Measurements from ENCODE around the gene ARID5B.
A peak's percentile ranks its signal among the peaks of the same experiment; 100 is the strongest.

The ARID5B gene

GRCh38 chr10:61923210-61923949, 21.9 kb downstream of the ARID5B start:
- Histone ChIP-seq H3K9me3 (no peaks in the 10 kb centered on the region), H3K4me3 (no peak overlapping the region), H3K36me3 (replicated peaks) (no peaks in the 10 kb centered on the region), H3K4me1 (peaks cover 25% of the 10 kb centered on the region), H3K27me3 (ENCODE audit: low read depth) (no peaks in the 10 kb centered on the region)
- in situ Hi-C loops (cut with MboI; ENCODE audit: low sequenced_read_pairs): no loop called here
- DNase-seq (ENCODE audit: low spot score in 2 of 2): no peak

GRCh38 chr10:61923950-61924274, 22.4 kb downstream of the ARID5B start:
- Histone ChIP-seq H3K27me3 (ENCODE audit: low read depth) (no peaks in the 10 kb centered on the region), H3K4me3 (no peak overlapping the region), H3K4me1 (peaks cover 25% of the 10 kb centered on the region), H3K36me3 (replicated peaks) (no peaks in the 10 kb centered on the region), H3K9me3 (no peaks in the 10 kb centered on the region)
- no peak for DNase-seq (ENCODE audit: low spot score in 2 of 2)
- in situ Hi-C loops (cut with MboI; ENCODE audit: low sequenced_read_pairs): no loop called here

DNA sequence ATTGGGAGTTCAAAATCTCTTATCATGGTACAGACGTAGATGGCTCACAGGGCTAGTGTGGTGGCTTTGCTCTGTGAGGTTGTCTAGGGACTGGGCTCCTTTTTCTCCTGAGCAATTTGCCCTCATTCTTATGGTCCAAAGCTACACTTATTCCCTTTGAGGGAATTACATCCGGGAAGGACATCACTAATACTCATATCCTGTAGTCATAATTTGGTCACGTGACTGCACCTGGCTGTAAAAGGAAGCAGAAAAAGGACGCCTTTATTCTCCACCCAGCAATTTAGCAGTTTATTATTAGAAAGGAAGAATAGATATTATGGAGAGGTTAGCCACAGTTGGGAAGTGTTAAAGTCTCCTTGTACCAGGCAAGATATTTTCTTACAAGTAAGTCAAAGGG, 28.1 kb downstream of the ARID5B start:
- Histone ChIP-seq H3K27me3 (ENCODE audit: low read depth) (no peaks in the 10 kb centered on the region), H3K9me3 (no peaks in the 10 kb centered on the region; the same call in 1 of the 2 replicates), H3K36me3 (replicated peaks) (peaks cover 2% of the 10 kb centered on the region; the same call in 1 of the 2 replicates), H3K4me1 (peaks cover 18% of the 10 kb centered on the region), H3K4me3 (no peak overlapping the region)
- no peak for DNase-seq (ENCODE audit: low spot score in 2 of 2)
- in situ Hi-C loops (cut with MboI; ENCODE audit: low sequenced_read_pairs): no loop called here

DNA sequence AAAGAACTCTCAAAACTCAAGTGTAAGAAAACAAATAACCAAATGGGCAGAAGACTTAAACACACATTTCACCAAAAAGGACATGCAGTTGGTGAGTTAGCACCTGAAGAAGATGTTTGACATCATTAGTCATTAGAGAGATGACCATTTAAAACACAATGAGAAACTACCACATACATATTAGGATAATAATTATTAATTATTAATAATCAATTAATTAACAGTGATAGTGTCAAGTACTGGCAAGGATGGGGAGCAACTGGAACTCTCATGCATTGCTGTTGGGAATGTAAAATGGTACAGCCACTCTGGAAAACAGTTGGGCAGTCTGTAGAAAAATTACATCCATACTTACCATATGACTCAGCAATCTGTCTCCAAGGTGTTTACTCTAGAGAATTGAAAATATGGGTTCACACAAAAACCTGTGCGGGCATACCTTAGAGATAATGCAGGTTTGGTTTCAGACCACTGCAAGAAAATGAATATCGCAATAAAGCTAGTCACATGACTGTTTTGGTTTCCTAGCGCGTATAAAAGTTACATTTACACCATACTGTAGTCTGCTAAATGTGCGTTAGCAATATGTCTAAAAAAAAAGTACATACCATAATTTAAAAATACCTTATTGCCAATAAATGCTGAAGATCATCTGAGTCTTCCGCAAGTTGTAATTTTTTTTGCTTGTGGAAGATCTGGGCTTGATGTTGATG, 30.3 kb downstream of the ARID5B start:
- no peak for DNase-seq (ENCODE audit: low spot score in 2 of 2)
- Histone ChIP-seq H3K4me3 (no peak overlapping the region), H3K4me1 (peaks cover under 1% of the 10 kb centered on the region), H3K9me3 (no peaks in the 10 kb centered on the region; the same call in 1 of the 2 replicates), H3K27me3 (ENCODE audit: low read depth) (no peaks in the 10 kb centered on the region), H3K36me3 (replicated peaks) (peaks cover 2% of the 10 kb centered on the region; the same call in 1 of the 2 replicates)
- in situ Hi-C loops (cut with MboI; ENCODE audit: low sequenced_read_pairs): no loop called here

DNA sequence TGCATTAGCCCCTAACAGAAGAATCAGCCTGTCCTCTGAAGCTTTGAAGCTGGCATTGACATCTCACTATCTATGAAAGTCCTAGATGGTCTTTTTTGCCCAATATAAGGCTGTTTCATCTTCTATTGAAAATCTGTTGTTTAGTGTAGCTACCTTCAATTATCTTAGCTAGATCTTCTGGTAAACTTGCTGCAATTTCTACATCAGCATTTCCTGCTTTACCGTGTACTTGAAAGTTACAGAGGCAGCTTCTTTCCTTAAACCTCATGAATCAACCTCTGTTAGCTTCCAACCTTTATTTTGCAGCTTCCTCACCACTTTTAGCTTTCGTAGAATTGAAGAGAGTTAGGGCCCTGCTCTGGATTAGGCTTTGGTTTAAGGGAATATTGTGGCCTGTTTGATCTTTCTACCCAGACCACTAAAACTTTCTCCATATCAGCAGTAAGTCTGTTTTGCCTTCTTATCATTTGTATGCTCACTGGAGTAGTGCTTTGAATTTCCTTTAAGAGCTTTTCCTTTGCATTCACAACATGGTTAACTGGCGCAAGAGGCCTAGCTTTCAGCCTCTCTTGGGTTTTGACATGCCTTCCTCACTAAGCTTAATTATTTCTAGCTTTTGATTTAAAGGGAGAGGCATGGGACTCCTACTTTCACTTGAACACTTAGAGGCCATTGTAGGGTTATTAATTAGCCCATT, 32.5 kb downstream of the ARID5B start:
- in situ Hi-C loops (cut with MboI; ENCODE audit: low sequenced_read_pairs): no loop called here
- no peaks in the 10 kb centered on the region; the same call in 1 of the 2 replicates for H3K9me3 ChIP-seq
- H3K27me3 ChIP-seq (ENCODE audit: low read depth): no peaks in the 10 kb centered on the region
- H3K36me3 ChIP-seq (replicated peaks): peaks cover 2% of the 10 kb centered on the region; the same call in 1 of the 2 replicates
- no peak overlapping the region for H3K4me3 ChIP-seq
- DNase-seq (ENCODE audit: low spot score in 2 of 2): no peak
- peaks cover 23% of the 10 kb centered on the region for H3K4me1 ChIP-seq

DNA sequence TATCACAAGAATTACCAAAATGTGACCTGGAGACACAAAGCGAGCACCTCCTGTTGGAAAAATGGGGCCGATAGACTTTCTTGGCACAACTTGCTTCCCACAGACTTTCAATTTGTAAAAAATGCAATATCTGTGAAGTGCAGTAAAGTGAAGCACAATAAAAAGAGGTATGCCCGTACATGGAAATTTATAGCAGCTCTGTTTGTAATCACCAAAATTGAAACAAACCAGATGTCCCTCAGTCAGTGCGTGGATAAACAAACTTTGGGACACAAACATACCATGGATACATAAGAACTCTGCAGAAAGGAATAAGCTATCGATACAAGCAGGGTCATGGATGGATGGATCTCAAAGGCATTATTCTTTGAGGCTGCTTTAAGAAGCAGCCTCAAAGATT, 33.6 kb downstream of the ARID5B start:
- Histone ChIP-seq H3K4me3 (no peak overlapping the region), H3K4me1 (peaks cover 31% of the 10 kb centered on the region), H3K36me3 (replicated peaks) (no peaks in the 10 kb centered on the region; the same call in 1 of the 2 replicates), H3K27me3 (ENCODE audit: low read depth) (no peaks in the 10 kb centered on the region), H3K9me3 (no peaks in the 10 kb centered on the region)
- no peak for DNase-seq (ENCODE audit: low spot score in 2 of 2)
- in situ Hi-C loops (cut with MboI; ENCODE audit: low sequenced_read_pairs): no loop called here

GRCh38 chr10:61936770-61937169, 35.3 kb downstream of the ARID5B start:
- H3K4me3 ChIP-seq: no peak overlapping the region
- no peaks in the 10 kb centered on the region for H3K27me3 ChIP-seq (ENCODE audit: low read depth)
- no peaks in the 10 kb centered on the region for H3K9me3 ChIP-seq
- peaks cover 31% of the 10 kb centered on the region for H3K4me1 ChIP-seq
- peaks cover 6% of the 10 kb centered on the region; the same call in 1 of the 2 replicates for H3K36me3 ChIP-seq (replicated peaks)
- DNase-seq (ENCODE audit: low spot score in 2 of 2): no peak
- in situ Hi-C loops (cut with MboI; ENCODE audit: low sequenced_read_pairs): no loop called here

- no peak overlapping the region for H3K4me3 ChIP-seq
- in situ Hi-C loops (cut with MboI; ENCODE audit: low sequenced_read_pairs): no loop called here
- H3K4me1 ChIP-seq: peaks cover 38% of the 10 kb centered on the region
- H3K9me3 ChIP-seq: no peaks in the 10 kb centered on the region
- H3K27me3 ChIP-seq (ENCODE audit: low read depth): no peaks in the 10 kb centered on the region
- DNase-seq (ENCODE audit: low spot score in 2 of 2): peak; percentile 29 to 73
- H3K36me3 ChIP-seq (replicated peaks): peaks cover 8% of the 10 kb centered on the region; the same call in 1 of the 2 replicates
Observed at GRCh38 chr10:61937631-61938351, 36.3 kb downstream of the ARID5B start.

DNA sequence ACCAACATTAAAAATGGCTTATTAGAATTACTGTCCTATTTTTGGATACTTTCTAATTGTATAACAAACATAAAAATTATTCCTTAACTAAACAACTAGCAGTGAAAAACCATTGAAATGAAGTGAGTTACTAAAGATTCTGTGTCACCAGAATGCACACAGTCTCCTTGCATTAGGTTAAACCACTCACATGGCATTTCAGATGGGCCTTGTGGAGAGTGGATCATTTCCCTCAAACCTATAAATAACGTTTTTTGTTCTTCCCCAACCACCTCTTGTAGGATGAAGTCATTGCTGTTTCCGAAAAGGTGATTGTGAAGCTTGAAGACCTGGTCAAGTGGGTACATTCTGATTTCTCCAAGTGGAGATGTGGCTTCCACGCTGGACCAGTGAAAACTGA, 38.4 kb downstream of the ARID5B start:
- no peak for DNase-seq (ENCODE audit: low spot score in 2 of 2)
- H3K4me1 ChIP-seq: peaks cover 59% of the 10 kb centered on the region
- no peak overlapping the region for H3K4me3 ChIP-seq
- no peaks in the 10 kb centered on the region for H3K9me3 ChIP-seq
- in situ Hi-C loops (cut with MboI; ENCODE audit: low sequenced_read_pairs): no loop called here
- H3K36me3 ChIP-seq (replicated peaks): peaks cover 8% of the 10 kb centered on the region; the same call in 1 of the 2 replicates
- no peaks in the 10 kb centered on the region for H3K27me3 ChIP-seq (ENCODE audit: low read depth)

DNA sequence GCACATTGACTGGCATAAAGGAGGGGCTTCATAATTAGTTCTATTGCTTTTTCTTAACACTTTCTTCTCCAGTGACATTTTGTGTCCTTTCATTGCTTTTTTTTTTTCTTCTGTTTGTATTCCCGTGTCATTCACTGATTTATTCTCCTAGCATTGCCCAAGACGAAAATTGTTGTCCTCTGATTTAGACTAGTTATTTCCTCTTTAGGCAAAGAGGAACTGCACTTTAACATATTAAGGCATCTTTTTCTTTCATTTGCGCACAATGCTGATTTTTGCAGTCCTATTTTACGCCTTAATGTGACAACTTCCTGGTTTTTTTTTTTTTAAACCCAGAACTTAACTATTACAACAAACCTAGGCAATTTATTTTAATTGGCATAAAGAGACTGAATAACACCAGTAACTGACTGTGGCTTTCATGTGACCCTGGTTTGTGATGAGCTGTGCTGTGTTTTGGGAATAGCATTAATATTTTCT, 39.7 kb downstream of the ARID5B start:
- Histone ChIP-seq H3K9me3 (no peaks in the 10 kb centered on the region), H3K36me3 (replicated peaks) (peaks cover 14% of the 10 kb centered on the region), H3K4me3 (no peak overlapping the region), H3K27me3 (ENCODE audit: low read depth) (no peaks in the 10 kb centered on the region), H3K4me1 (peaks cover 66% of the 10 kb centered on the region)
- DNase-seq (ENCODE audit: low spot score in 2 of 2): no peak
- in situ Hi-C loops (cut with MboI; ENCODE audit: low sequenced_read_pairs): no loop called here

DNA sequence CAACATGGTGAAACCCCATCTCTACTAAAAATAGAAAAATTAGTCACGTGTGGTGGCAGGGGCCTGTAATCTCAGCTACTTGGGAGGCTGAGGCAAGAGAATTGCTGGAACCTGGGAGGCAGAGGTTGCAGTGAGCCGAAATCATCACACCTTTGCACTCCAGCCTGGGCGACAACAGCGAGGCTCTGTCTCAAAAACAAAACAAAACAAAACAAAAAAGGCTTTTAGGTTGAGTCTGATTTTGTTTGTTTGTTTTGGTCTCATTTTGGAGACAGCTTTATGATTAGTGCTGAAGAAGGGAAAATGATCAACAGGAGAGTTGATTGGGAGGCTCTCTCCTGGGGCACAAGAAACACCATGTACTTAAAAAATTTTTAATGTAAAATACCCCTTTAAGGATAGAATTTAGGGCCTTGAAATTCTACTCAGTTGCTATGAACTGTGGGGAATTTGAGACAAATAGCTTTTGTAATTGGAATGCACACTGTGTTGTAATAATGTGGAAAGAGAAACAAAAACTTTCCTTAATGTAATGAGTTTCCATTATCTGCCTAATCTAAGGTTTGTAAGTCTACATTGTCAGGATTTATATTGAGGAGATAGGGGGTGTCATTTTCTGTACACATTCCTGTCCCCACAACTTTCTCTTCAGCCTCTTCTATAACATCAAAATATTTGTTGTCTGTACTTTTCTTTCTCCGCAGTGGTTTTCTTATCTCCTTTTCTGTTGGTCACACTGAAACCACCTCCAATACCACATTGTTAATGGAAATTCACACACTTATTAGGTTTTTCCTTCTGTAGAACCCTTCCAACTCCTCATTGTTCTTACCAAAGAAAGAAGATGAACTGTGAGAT, 41.3 kb downstream of the ARID5B start:
- H3K27me3 ChIP-seq (ENCODE audit: low read depth): no peaks in the 10 kb centered on the region
- H3K9me3 ChIP-seq: no peaks in the 10 kb centered on the region
- peaks cover 15% of the 10 kb centered on the region for H3K36me3 ChIP-seq (replicated peaks)
- in situ Hi-C loops (cut with MboI; ENCODE audit: low sequenced_read_pairs): no loop called here
- peak in 1 of 2 experiments; percentile 11 for DNase-seq (ENCODE audit: low spot score in 2 of 2)
- H3K4me1 ChIP-seq: peaks cover 55% of the 10 kb centered on the region
- no peak overlapping the region for H3K4me3 ChIP-seq

DNA sequence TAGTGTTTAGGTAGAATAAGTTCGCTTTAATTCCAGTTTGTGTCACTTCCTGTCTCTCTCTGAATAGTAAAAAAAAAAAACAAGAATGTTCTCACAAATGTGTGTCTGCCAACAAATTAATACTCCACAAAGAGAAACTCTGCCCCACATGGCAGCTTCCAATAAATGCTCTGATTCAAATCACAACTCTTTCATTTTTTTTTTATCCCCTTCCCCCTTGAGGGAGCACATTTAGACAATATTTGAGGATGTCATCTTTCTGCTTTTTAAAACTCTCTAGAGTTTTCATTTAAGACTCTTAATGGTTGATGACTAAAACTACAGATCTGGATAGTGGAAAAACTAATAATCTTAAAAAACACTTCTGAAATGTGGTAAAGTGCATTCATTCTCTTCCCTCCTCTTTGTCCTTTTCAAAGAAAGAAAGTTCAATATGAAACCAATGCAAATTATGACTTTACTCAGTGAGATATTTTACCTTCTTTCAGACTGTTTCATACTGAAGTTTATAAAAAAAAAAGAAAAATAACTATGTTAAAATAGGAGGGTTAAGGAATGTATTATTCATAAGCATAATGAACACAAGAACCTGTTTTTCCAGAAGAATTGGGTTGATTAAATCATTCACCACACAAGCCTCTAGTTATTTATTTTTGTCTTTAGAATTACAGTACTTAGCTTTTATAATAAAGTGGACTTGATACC, 42.3 kb downstream of the ARID5B start:
- DNase-seq (ENCODE audit: low spot score in 2 of 2): peak in 1 of 2 experiments; percentile 62
- no peak overlapping the region for H3K4me3 ChIP-seq
- H3K27me3 ChIP-seq (ENCODE audit: low read depth): no peaks in the 10 kb centered on the region
- peaks cover 46% of the 10 kb centered on the region for H3K4me1 ChIP-seq
- no peaks in the 10 kb centered on the region for H3K9me3 ChIP-seq
- in situ Hi-C loops (cut with MboI; ENCODE audit: low sequenced_read_pairs): no loop called here
- peaks cover 20% of the 10 kb centered on the region for H3K36me3 ChIP-seq (replicated peaks)
